Myocyte (in vitro differentiated cells): ENCODE measurements around the gene KCNAB2. TPM values are rescaled to one million over a fixed set of nuclear protein-coding genes. Genes with fewer than 3 reads are reported as not detected.
A peak's percentile ranks its signal among the peaks of the same experiment; 100 is the strongest.

Source experiments
- DNase-seq: peaks from one replicate; pipeline ENCODE4 v3.0.0-alpha.2; 2012; ENCODE audit warnings: low read depth
- total RNA-seq: library from RNA; depleted of rRNA; stranded (reverse); fragments of >200 nt; gene quantifications from 2 replicates; pipeline ENCODE4 v1.2.3, GENCODE V29; 2014

The KCNAB2 gene
- total RNA-seq, 1 donor from 2014 or later: 1.2 TPM

DNA sequence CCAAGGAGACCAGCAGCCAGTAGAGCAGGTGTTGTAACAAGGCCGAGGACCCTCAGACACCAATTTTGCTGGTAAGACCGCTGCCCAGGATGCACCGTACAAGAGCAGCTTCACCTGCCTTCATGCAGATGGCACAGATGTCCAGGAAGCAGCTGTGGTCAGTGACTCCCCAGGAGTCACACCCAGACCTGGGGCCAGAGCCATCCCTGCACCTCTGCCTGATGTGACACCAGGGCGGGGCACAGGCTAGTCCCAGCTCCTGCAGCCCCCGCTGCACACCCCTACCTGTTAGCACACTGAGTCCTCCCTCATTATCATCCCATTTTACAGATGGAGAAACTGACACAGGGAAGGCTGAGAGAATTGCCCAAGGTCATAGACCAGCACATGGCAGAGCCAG lies 16.3 kb upstream of the KCNAB2 start:
- no peak for DNase-seq

DNA sequence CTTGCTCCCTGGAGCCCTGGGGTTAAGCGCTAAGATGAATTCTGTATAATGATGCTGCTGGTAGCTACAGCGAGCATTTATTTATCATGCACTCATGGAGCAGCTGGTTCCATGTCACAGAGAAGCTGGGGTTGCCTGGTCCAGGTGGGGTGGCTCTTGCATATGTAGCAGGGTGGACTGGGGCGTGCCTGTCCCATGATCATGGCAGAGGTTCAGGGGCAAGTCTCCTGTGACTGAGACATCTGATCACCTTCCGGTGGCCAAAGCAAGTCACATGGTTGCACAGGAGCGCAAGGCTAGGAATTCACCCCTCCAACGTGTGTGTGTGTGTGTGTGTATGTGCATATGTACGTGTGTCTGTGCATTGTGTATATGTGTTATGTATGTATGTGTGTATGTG lies 15.6 kb upstream of the KCNAB2 start:
- no peak for DNase-seq

GRCh38 chr1:6030547-6031261 lies 15.0 kb upstream of the KCNAB2 start:
- DNase-seq: no peak

DNA sequence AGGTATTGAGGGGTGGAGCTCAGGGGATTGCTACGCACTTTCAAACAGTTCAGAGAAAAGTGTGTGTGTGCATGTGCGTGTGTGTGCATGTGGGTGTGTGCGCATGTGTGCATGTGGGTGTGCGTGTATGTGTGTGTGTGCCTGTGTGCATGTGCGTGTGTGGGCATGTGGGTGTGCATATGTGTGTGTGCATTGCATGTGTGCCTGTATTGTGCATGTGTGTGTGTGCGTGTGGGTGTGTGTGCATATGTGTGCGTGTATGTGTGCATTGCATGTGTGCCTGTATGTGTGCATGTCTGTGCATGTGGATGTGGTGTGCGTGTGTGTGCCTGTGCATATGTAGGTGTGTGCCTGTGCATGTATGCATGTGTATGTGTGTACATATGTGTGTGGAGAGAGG lies 12.6 kb upstream of the KCNAB2 start:
- DNase-seq: no peak

GRCh38 chr1:6033986-6034749 lies 11.5 kb upstream of the KCNAB2 start:
- DNase-seq: peak; percentile 68

- no peak for DNase-seq
Measured at GRCh38 chr1:6034750-6035096, 11.0 kb upstream of the KCNAB2 start.

DNA sequence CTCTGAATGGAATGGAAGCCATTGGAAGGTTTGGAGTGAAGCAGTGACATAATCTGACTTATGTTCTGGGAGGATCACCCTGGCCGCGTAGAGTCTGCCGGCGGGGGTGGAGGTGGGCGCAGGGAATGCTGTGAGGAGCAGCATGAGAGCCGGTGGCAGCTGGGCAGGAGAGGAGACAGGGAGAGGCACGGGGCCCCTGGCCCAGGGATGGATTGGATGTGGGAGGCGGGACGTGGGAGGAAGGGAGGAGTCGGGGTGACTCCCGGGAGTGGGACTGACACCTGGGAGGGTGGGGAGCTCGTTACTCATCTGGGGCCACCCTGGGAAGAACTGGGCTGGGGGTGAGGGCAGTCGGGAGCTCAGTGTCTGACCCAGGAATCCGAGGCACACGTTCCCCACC lies 10.4 kb upstream of the KCNAB2 start:
- no peak for DNase-seq

DNA sequence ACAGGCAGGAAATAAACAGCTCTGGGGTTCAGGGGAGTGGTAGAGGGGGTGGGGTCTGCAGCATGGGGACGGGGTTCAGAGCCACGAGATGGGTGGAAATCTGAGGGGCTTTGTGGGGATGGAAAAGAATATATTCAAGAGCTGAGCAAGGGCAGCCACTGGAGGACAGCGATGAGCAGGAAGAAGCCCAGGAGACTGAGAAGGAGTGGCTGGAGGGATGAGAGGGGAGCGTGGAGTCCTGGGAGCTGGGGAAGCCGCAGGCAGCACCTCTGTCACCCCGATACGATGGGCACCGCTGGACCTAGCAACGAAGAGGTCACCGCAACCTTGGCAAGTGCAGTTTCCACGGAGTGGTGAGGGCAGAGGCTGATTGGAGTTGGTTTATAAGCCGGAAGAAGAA lies 10.0 kb upstream of the KCNAB2 start:
- DNase-seq: no peak

DNA sequence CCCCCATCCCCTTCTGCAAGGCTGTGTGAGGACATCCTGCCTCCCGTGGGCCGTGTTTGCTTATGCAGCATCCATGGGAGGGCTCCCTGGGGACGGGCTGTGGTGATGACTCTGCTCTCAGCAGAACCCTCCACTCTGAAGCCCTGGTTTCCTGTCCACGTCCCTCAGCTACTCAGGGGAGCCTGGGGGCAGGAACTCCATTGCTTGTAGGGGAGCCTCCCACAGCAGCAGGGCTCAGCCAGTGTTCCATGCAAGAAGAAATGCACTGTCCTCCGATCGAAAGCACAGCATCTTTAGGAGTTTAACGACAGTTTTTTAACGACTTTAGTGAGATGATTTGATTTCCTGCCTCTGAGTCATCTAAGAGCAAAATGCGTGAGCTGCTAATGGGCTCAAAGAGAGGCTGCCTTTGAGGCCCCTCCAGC lies 8.3 kb upstream of the KCNAB2 start:
- DNase-seq: peak; percentile 25

DNA sequence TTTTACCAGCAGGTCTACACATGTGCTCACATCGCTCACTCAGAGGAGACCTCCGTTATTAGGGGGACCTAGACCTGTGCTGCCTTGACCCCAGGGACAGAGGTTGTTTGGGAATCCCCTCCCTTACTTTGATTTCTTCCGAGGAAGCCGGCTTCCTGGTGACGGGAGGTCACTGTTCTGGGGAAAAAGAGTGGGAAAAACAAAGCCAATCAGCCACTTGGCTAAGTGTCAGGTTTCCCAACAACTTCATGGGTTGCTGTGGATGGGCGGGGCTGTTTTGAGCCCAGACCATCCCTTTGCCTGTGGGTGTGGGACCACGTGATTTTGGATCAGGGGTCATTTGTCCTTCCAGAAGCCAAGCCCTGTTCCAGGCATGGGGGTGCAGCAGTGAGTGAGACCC lies 7.1 kb upstream of the KCNAB2 start:
- DNase-seq: no peak

- DNase-seq: no peak
Measured at GRCh38 chr1:6039031-6039430, 6.7 kb upstream of the KCNAB2 start.

DNA sequence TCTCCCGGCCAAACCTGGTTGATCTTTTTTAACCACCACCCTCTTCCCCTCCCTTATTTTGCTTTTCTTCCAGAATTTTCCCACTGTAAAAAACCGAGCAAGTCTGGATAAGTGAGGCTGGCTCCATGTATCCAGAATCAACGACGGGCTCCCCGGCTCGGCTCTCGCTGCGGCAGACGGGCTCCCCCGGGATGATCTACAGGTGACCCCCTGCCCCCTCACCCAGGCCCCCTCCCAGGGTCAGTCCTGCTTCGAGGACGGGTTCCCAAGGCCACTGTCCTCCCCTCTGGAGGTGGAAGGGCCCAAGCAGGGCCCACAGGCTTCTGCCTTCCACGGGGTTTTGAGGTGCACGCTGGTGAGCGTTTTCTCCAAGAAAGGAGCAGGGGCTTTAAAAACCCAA lies 5.2 kb upstream of the KCNAB2 start:
- no peak for DNase-seq

DNA sequence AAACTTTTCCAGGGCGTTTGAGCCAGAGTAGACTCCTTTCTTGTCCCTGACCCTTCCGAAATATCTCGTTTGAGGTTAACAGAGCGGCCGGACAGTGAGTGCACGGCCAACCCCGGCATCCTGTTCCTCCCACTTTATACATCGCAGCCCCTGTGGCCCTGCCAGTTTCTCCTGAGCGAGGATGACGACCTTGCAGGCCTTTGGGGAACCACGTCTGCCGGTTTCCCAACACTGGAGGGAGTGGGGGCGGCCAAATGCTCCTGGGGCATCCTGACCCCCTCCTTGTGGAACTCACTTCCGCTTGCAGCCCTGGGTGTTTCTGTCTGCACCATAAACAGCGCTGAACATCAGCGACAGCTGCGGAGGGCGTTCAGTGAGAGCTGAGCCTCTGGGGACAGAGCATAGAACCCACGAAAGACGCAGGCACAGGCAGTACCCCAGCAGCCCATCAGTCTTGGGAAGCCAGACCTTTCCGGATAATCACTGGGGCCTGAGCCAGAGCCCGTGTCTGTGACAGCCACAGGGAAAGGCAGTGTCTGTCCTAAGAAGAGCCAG lies 4.8 kb upstream of the KCNAB2 start:
- DNase-seq: no peak

GRCh38 chr1:6041432-6042062 lies 4.1 kb upstream of the KCNAB2 start:
- DNase-seq: peak; percentile 46

DNA sequence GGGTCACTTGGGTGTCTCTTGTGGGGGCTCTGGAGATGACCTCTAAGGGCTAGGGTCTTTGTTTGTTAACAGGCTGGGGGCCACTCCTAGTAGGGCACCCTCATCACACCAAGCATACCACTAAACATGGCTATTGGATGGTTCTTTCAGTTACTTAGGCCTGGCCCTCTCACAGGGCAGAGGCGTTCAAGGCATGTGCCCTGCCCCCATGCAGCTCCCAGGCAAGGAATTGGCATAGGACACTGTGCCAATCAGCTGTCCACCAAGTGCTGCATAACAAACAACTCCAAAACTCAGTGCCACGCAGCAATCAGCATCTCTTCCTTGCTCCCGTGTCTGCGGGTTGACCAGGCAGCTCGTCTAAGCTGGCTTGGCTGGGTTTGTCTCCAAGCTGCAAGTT lies 2.1 kb upstream of the KCNAB2 start:
- DNase-seq: no peak

DNA sequence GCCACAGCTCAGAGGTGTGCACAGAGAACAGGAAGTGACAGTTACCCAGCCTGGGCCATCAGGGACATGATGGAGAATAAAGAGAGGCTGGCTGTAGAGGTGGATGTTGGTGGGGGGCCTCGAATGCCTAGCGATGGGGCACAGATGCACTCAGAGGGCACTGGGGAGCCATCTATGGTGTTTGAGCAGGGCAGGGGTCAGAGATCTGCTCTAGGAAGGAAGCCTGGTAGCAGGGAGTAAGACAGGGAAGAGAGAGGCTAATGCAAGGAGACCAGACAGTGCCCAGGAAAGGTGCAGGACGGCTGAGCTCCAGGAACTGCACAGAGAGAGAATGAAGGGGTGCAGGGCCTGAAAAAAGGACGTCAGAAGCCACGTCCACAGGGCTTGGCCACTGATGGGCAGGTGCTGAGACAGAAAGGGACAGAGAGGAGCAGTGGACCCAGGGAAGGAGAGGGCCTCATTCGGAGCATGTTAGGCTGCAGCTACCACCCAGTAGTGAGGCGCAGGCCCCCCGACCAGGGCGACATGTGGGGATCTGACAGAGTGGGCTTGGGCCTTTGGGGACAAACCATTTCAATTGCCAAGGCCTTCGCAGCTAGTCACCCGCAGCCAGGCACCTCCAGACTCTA lies 1.1 kb upstream of the KCNAB2 start:
- no peak for DNase-seq

GRCh38 chr1:6045110-6045502 lies 582 bp upstream of the KCNAB2 start:
- DNase-seq: no peak

GRCh38 chr1:6046279-6046678 lies 591 bp downstream of the KCNAB2 start:
- no peak for DNase-seq

DNA sequence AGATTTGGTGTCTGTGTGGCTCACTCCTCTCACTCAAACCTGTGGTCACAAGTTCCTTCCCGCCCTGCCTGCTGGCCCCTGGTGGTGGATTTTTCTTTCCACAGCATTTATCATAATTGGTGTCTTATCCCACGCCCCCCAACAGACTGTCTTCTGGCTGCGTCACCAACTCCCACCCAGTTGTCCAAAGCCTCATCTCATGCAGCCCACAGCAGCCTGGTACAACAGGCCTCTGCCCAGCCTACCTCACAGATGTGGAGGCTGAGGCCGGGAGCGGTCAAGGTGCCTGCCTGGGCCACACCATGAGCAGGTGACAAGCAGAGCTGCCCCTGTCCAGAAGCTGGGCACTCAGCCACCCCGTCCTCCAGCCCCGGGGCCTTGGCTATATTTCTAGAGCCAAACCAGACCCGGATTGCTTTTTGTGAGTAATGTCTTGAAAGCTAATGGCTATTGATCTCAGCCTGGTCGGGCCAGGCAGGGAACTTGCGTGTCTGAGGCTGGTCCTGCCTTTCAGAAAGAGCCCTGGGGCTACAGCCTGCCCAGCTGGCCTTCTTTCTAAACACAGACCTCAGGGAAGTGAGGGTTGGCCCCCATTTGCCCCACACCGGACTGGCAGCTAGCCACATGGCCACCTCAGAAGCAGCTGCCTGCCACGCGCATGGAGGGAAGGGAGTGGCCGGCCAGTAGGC lies 2.6 kb downstream of the KCNAB2 start:
- DNase-seq: peak; percentile 21

DNA sequence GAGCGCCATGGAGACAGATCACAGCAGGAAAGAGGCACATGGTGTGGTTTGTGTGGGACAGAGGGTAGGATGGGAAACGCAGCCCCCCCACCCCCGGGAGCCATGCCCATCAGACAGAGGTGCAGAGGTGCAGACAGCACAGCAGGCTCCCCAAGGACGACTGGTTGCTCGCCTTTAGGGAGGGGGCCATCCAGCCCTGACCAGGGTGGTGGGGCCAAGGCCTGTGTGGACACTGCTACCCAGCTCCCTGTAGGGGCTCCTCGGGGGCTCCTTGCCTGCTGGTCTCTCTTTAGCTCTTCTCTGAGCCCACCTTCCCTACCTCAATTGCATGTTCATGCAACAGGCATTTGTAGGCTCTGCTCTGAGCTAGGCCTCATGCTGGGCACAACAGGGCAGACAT lies 3.7 kb downstream of the KCNAB2 start:
- no peak for DNase-seq

DNA sequence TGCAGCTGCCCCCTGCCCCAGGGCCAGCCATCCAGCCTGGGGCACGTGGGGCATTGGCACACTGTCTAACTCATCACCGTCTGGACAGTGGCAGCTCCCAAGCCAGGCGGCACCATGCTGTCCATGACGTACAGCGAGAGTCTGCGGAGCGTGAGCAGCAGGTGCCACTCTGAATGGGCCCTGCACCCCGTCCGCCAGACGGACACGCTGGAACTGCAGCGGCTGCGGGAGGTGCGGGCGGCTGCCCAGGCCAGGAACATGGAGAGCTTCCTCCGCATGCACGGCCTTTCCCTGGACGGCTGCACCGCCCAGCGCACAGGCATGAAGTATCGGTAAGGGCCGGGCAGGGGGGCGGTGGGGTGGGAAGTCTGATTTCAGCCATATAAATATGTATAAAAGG lies 5.7 kb downstream of the KCNAB2 start:
- DNase-seq: no peak
